Measurements from ENCODE around the gene ANK2. TPM values are rescaled to one million over a fixed set of nuclear protein-coding genes. Genes with fewer than 3 reads are reported as not detected.

Gene ANK2
- polyA plus RNA-seq, 3 donors, result 1.2 to 29.7 (median 26.1) TPM

DNA sequence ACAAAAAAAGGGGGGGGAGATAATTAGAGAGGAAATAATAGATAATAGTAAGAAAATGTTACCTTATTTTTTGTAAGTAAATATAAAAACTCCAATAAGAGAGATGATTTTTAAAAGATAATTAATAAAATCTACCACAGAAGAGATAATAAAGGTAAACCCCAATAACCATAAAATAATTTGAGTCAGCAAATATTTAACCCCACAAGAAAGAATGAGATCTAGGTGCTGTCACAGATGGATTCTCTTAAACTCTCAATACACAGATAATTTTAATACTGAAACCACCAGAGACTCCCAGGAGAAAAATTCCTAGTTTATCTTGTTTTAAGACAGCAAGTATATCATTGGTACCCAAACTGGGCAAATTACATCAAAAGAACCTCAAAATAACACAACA lies 341.4 kb downstream of the ANK2 start:
- no peak overlapping the region for H3K27ac ChIP-seq (ENCODE audit: low read depth, low read length)

DNA sequence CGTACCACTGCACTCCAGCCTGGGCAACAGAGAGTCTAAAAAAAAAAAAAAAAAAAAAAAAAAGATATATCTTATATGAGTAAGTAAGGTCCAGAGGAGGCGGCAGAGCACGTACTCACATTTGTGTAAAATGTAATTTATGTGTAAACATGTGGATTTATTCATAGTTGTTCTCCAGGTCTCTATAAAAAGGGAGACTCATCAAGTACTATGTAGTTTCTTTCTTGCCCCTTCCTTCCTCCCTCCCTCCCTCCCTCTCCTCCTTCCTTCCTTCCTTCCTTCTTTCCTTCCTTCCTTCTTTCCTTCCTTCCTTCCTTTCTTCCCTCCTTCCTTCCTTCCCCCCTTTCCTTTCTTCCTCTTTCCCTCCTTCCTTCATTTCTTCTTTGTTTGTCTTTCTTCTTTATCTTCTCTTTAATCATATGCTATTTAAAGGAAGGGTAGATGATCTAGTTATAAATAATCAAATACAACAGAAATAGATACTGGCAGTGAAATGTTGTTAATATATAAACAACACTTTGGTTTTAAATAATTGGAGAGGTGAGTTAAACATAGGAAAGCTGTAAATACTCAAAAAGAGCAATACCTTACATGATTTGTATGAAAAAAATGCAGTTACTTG lies 344.8 kb downstream of the ANK2 start:
- H3K27ac ChIP-seq (ENCODE audit: low read depth, low read length), result no peak overlapping the region
- WGBS, 3 donors, result 67 to 80% (median 77%) methylated on average over 3 of the region's 3 CpGs

DNA sequence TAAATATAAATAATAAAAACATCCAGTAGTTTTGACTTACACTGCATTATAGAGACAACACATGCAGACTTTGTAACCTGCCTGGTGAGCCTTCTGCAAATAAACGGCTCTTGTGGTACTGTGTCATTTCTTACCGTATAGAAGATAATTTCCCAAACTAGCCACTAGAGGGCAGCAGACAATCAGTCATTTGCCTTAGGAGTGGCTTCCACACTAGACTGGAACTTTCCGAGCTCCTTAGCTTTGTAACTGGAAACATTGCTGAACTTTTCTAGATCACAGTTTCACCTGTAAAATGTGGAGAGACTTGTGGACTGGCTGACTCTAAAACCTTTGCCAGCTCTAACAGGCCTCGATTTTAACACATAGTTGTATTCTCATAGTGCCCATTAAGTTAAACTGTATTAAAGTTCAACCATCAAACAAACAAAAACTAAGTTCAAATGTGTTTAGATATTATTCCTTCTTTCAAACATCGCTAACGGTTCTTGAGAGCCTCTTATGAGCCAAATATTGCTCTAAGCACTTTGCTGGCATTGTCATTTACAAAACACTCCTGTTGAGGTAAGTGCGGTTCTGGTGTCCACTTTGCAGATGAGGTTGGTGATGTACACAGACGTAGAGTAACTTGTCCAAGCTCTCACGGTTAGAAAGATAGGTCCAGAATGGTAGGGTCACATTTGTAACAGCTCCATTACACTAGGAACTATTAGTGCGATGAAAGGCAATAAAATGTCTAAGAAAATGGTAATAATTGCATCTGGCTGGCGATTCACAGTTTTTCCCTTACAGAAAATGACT lies 345.5 kb downstream of the ANK2 start:
- H3K27ac ChIP-seq (ENCODE audit: low read depth, low read length), result no peak overlapping the region
- 47 to 57% (median 52%) methylated on average over 11 of the region's 11 CpGs for WGBS, 3 donors

DNA sequence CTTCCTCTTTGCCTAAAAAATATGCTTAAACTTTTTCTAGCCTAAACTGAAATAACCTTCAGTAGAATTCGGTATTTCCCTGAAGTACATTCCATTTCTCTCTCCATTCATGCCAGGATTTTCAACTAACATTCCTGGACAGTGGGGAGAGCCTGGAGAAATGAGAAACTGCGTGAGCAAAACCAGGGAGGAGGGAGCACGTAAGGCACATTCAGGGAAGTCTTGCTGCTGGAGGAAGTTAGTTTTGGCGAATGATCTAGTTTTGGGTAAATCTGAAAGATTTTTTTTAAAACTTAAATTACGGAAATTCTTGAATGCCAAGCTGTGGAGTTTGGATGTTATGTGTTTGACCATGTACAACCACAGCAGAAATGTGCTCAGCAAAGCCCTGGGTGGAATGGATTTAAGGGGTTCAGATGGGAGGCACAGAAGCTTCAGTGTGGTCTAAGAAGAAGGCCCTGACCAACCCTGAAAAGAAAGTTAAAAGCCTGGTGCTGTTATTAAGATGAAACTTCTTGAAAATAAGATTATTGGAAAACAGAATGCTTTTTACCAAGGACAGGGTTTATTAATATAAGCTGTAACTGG lies 347.8 kb downstream of the ANK2 start:
- no peak overlapping the region for H3K27ac ChIP-seq (ENCODE audit: low read depth, low read length)
- WGBS, 3 donors, result 35 to 59% (median 46%) methylated on average over 5 of the region's 5 CpGs

DNA sequence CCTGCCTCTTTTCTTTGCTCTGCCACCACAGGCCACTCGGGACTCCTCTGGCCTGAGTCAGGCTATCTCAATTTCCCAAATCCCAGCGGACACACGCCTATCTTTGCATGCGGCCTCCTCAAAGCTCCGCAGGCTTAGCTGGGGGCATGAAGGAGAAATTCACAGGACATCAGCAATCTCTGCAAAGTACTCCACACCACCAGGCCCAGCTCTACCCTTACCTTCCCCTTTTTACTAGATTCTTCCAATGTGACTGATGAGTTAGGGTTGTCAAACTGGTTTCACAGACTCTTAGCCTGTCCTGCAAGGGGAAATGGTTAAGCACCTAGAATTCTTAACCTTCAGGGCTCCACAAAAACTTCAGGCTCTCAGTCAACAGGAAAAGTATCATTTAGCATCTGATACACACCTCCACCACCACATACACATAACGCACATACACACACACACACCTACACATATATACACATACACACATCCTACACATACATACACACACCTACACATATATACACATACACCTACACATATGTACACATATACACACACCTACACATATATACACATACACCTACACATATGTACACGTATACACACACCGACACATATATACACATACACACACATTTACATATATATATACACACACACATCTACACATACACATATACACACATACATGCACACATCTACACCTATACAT lies 349.1 kb downstream of the ANK2 start:
- H3K27ac ChIP-seq (ENCODE audit: low read depth, low read length), result no peak overlapping the region
- WGBS, 3 donors, result 84 to 93% (median 93%) methylated on average over 7 to 8 of the region's 8 CpGs

DNA sequence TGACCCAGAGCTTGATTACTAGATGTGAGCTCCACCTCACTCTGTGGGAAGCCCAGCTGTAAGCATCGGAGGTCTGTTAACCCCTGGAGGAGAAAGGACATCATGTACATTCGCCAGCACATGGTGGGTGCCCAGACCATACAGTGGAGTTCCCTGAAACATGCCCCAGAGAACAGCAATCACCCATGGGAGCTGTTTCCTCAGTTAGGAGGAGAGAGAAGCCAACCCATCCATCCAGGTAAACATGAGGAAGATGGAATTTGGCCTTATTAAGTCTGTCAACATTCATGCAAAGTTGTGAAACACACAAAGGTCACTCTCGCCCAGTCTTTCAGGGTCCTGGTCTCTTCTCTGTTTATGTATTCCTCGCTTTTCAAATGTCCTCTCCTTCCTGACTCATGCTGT lies 354.7 kb downstream of the ANK2 start:
- 93 to 94% (median 93%) methylated on average over 4 of the region's 4 CpGs for WGBS, 3 donors
- H3K27ac ChIP-seq (ENCODE audit: low read depth, low read length), result no peak overlapping the region

DNA sequence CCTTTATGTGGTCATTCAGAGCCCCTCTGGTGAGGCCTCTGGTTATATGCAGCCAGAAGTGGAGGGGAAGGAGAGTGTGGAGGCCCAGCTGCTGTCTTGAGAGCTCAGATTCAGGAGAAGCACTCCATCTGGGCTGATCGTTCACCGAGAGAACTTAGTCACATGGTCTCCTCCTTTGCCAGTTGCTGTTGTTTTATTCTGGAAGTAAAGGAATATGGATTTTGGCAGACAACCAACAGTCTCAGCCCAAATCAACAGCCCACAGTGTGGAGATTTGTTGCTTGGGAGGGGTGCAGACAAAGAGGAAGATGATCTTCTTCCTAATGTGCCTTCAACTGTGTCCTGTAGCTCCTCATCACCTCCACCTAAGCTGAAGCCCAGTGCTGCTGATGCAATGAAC lies 355.4 kb downstream of the ANK2 start:
- no peak overlapping the region for H3K27ac ChIP-seq (ENCODE audit: low read depth, low read length)
- WGBS, 3 donors, result 22 to 44% (median 28%) methylated on average over 2 of the region's 2 CpGs

DNA sequence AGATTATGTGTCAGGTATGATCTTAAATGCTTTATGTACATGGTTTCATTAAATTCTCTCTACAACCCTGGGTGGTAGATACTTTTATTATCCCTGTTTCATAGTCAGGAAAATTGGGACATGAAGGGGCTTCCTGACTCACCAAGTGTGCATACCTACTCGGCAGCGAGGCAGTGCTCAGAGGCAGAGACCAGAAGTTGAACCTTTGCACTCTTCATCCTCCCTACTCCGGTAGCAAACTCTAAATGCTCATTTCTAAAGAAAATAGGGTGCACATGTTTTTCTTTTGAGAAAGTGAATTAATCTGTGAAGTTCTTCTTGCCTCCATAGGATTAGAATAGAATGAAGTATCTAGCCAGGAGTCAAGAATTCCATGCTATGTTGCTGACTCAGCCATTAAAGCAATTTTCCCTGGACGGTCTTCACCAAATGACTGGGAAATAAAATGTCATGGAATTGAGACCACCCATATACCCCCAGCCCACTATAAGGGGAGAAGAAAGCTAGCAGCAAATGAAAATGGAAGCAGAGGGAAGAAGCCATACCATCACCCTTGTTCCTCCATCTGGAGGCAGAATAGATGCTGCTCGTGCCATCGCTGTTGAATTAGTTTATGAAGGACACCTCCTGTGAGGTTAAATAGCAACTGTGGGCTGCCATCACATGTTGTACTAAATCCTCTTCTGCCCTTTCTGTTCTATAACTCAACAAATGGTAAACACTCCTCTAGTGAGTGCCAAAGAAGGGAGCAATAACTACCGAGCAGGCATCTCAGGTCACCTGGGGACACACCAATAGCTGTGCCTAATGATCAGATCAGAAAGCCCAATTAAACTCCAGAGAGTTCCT lies 356.6 kb downstream of the ANK2 start:
- no peak overlapping the region for H3K27ac ChIP-seq (ENCODE audit: low read depth, low read length)
- WGBS, 3 donors, result 81 to 95% (median 92%) methylated on average over 7 of the region's 7 CpGs

DNA sequence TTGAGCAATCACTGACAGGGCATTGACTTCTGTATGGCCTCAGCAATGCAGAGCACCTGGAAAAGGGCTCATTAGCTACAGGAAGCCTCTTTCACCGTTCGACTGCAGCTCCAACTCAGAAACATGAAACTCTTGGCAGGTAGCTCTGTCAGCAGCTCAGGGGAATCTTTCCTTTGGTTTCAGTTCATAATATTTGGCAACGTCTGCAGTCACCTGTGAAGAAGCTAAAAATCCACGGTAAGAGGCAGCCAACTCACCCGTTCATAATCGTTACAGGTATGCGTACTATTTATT lies 357.2 kb downstream of the ANK2 start:
- WGBS, 3 donors, result 69 to 82% (median 81%) methylated on average over 7 of the region's 7 CpGs

DNA sequence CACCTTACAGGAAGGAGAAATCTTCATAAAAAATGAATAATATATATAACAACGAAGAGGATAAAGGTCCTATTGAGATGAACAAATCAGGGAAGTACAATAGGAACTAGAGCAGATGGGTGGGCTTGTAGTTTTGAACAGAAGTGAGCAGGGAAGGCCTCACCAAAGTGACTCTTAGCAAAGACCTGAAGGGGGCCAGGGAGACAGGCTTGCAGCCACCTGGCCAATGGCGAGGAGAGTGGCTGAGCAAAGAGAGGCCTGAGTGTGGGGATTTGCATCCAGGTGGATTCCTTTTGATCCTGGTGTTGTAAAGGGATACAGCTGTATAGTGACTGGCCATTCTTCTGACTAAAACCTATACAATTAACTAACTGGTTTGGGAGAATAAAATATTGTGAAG lies 358.0 kb downstream of the ANK2 start:
- no peak overlapping the region for H3K27ac ChIP-seq (ENCODE audit: low read depth, low read length)
- 83 to 91% (median 83%) methylated on average over 2 of the region's 2 CpGs for WGBS, 3 donors

More for the DNA sequence above, 357.2 kb downstream of the ANK2 start:
- H3K27ac ChIP-seq (ENCODE audit: low read depth, low read length), result no peak overlapping the region

DNA sequence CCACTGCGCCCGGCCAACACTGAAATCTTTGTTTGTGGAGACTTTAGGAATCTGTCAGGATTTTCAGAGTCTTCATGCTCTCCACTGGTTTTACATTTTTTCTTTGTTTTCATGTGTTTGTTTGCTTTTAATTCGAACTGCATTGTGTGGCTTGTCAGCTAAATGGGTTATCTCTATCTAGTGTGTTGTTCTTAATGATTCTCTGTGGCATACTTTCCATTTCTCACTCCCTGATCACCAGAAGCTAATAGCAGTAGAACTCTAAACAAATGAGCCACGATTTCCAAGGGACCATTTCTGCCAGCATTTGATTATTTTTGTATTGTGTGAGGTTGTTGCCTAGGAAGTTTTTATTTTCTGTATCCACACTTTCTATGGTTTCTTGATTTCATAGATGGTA lies 359.7 kb downstream of the ANK2 start:
- 41 to 69% (median 45%) methylated on average over 4 of the region's 4 CpGs for WGBS, 3 donors
- H3K27ac ChIP-seq (ENCODE audit: low read depth, low read length), result no peak overlapping the region

DNA sequence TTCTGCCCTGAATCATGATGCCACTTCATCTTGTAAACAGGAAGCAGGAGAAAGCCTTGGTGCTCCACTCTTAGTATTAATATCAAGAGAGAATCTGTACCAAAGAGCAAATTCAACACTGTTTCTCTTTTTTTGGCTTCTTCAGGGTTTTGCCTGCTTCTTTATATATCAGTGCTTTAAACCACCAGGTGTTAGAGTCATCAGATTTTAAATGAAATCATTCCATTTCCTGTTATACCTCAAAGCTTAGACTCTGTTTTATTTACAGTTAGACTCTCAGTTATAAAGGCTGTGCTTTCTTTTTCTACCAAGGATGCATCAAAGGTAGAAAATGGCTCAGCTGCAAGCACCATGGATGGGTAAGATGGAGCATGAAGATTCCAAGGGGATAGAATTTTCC lies 361.2 kb downstream of the ANK2 start:
- no peak overlapping the region for H3K27ac ChIP-seq (ENCODE audit: low read depth, low read length)

DNA sequence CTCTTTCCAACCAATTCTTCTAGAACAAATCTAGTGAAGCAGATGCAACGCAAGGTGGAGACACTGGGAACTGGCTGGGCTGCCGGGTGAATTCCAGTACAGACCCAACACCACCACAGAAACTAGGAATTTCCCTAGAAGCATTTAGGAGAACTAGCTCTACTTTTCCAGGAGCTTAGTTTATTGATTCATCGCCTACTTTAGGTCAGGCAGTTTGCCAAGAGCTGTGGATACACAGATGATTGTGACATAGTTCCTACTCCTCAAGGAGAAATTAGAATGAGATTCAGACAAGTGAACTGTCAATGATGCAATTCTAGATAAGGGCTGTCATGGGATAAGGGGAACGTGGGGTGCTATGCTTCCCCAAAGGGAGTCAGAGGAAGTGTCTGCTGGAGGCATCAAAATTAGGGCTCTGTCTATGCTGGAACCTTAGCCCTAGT lies 362.1 kb downstream of the ANK2 start:
- H3K27ac ChIP-seq (ENCODE audit: low read depth, low read length), result no peak overlapping the region
- WGBS, 3 donors, result 33 to 43% (median 42%) methylated on average over 4 of the region's 4 CpGs

DNA sequence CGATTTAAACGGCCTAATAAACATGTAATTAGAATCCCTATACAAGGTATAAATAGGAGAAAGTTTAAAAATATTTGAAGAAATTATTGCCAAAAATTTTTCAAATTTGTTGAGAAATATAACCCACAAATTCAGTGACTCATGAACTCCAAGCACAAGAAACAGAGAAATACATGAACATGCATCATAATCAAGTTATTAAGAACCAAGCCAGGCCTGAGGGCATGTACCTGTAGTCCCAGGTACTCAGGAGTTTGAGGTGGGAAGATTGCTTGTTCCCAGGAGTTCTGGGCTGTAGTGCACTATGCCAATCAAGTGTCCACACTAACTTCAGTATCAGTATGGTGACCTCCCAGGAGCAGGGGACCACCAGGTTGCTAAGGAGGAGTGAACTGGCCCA lies 370.2 kb downstream of the ANK2 start:
- H3K27ac ChIP-seq (ENCODE audit: low read depth, low read length), result no peak overlapping the region
- 90 to 96% (median 94%) methylated on average over 2 of the region's 2 CpGs for WGBS, 3 donors

DNA sequence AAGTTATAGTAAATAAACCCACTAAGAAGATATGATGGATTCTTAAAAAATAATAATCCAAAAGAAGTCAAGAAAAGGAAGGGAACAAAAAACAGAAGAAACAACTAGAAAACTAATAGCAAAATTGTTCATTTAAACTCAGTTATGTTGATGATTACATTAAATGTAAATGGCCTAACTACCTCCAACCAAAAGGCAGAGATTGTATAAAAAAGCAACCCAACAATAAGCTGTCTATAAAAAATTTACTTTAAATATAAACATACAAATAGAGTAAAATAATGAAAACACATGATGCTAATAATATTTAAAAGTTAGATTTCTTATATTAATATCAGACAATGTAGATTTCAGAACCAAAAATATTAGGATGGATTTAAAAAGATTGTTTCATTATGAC lies 371.5 kb downstream of the ANK2 start:
- no peak overlapping the region for H3K27ac ChIP-seq (ENCODE audit: low read depth, low read length)

DNA sequence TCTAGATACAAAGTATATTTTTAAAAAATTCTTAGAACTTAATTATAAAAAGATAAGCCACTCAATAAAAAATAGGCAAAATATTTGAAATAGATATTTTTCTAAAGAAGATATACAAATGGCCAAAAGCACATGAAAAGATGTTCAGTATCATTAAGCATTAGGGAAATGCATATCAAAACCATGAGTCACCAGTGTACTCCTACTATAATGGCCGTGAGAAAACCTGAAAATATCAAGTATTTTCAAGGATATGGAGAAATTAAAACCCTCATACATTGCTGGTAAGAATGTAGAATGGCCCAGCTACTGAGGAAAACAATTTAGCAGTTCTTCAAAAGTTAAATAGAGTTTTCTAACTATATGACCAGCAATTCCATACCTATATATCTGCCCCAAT lies 374.2 kb downstream of the ANK2 start:
- WGBS, 3 donors, result 72 to 92% (median 84%) methylated on average over 1 of the region's 1 CpG

DNA sequence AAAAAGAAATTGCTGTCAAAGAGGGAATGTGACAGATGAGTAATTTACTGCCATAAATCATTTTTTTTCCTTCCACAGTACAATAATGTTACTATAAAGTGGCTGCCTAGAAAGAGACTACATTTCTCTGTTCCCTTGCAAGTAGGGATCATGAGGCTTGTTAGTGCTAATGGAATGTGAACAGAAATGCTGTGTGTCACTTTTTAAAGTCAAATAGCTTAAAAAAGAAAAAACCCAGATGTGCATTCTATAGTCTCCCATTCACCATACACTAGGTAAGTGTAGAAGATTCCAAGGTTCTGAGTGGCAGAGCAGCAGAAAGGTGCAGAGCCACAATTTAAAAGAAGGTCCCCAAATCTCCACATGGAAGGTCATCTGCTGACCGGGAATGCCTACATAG lies 383.7 kb downstream of the ANK2 start:
- 76 to 92% (median 79%) methylated on average over 1 of the region's 1 CpG for WGBS, 3 donors
- no peak overlapping the region for H3K27ac ChIP-seq (ENCODE audit: low read depth, low read length)

More for the DNA sequence above, 374.2 kb downstream of the ANK2 start:
- no peak overlapping the region for H3K27ac ChIP-seq (ENCODE audit: low read depth, low read length)

Data from adipose tissue (tissue), 3 donors.